ENCODE measurements around the gene CHI3L1. TPM values are rescaled to one million over a fixed set of nuclear protein-coding genes. Genes with fewer than 3 reads are reported as not detected.

CHI3L1 gene
- total RNA-seq, 1 experiment from 2014 or later = not detected

DNA sequence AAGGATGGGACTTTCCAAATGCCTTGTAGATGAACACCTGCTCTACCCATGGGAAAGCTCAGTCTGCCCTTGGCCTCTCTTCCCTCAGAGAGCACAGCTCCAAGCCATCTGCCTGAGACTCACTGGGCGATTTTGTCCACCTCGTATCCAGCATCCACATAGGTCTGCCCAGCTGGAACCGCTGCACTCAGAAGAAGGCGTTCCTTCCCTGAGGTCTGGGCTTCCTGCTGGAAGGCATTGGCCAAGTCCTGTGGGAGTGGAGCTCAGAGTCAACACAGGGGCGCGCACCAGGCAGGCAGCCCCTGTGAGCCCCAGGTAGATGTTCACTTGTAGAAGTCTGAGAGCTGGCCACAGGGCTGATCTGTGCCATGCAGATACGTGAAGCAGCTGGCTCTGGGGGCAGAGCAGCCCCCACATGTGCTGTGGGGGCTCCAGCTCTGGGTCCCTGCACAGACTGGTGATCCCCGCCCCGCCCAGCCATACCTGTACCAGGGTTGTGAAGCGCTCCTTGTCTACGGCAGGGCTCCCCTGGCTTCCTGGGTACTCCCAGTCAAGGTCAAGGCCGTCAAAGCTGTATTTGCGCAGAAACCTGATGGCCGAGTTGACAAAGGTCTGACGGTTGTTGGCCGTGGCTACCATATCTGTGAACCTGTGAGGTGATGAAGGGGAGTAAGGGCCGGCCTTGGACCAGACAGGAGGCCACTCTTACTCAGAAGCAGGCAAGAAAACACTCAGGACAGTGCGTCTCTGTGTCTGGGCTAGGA, 36.7 kb upstream of the CHI3L1 start:
- H3K27me3 ChIP-seq (replicated peaks; ENCODE audit: insufficient read depth, low read depth, low read length, poor library complexity) = peaks cover 7% of the 10 kb centered on the region
- ChIA-PET CTCF (interaction anchor here (0.5 kb wide), 1 partner anchor 167 kb away, joined by 4 read pairs; no protein-coding TSS in a partner anchor), POLR2A (ENCODE audit: low non-redundant PET) (no interaction called here)
- DNase-seq (ENCODE audit: low spot score) = no peak
- intact Hi-C loops (cut with micrococcal nuclease; ENCODE audit: unreplicated experiment) = no loop called here
- TF ChIP-seq, protein P1, sequence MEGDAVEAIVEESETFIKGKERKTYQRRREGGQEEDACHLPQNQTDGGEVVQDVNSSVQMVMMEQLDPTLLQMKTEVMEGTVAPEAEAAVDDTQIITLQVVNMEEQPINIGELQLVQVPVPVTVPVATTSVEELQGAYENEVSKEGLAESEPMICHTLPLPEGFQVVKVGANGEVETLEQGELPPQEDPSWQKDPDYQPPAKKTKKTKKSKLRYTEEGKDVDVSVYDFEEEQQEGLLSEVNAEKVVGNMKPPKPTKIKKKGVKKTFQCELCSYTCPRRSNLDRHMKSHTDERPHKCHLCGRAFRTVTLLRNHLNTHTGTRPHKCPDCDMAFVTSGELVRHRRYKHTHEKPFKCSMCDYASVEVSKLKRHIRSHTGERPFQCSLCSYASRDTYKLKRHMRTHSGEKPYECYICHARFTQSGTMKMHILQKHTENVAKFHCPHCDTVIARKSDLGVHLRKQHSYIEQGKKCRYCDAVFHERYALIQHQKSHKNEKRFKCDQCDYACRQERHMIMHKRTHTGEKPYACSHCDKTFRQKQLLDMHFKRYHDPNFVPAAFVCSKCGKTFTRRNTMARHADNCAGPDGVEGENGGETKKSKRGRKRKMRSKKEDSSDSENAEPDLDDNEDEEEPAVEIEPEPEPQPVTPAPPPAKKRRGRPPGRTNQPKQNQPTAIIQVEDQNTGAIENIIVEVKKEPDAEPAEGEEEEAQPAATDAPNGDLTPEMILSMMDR (conservative IDR thresholded peaks at IDR 0.05; ENCODE audit: low read depth, low read length) = no peak
- TF ChIP-seq EZH2 (IDR thresholded peaks at IDR 0.05; ENCODE audit: borderline replicate concordance, low read depth, low read length, poor library complexity, severe bottlenecking) = no peak
- H3K9me3 ChIP-seq (ENCODE audit: low read depth, low read length, poor library complexity, severe bottlenecking) = no peaks in the 10 kb centered on the region
- H3K4me3 ChIP-seq (ENCODE audit: low read depth, low read length, poor library complexity, severe bottlenecking) = no peak overlapping the region
- no TSS peak for BruUV-seq (replicated peaks)
- no peaks in the 10 kb centered on the region for H3K36me3 ChIP-seq (ENCODE audit: insufficient read depth, low read length, poor library complexity, severe bottlenecking)
- no peak overlapping the region for H3K27ac ChIP-seq (ENCODE audit: low read depth, low read length, poor library complexity, severe bottlenecking)
- H3K4me1 ChIP-seq (ENCODE audit: insufficient read depth, low read length, poor library complexity, severe bottlenecking) = no peaks in the 10 kb centered on the region

DNA sequence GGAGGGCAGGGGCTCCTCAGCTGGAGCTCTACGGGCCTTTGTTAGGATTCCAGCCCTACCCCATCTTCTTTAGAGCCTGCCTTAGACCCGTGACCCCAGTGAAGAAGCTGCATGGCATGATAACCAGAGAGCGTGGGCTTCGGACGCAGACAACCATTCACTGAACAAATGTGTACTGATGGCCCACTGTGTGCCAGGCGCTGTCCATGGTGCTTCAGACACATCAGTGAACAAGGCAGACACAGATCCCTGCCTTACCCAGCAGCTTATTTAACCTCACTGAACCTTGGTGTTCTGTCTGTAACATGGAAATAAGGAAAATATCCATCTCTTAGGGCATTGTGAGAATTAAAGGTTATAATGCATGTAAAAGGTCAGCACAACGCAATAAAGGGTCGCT, 33.4 kb upstream of the CHI3L1 start:
- ChIA-PET POLR2A (ENCODE audit: low non-redundant PET) (no interaction called here), CTCF (no interaction called here)
- Histone ChIP-seq H3K9me3 (ENCODE audit: low read depth, low read length, poor library complexity, severe bottlenecking) (no peaks in the 10 kb centered on the region), H3K4me1 (ENCODE audit: insufficient read depth, low read length, poor library complexity, severe bottlenecking) (no peaks in the 10 kb centered on the region), H3K4me3 (ENCODE audit: low read depth, low read length, poor library complexity, severe bottlenecking) (no peak overlapping the region), H3K27ac (ENCODE audit: low read depth, low read length, poor library complexity, severe bottlenecking) (no peak overlapping the region), H3K36me3 (ENCODE audit: insufficient read depth, low read length, poor library complexity, severe bottlenecking) (no peaks in the 10 kb centered on the region), H3K27me3 (replicated peaks; ENCODE audit: insufficient read depth, low read depth, low read length, poor library complexity) (peaks cover 7% of the 10 kb centered on the region)
- no TSS peak for BruUV-seq (replicated peaks)
- intact Hi-C loops (cut with micrococcal nuclease; ENCODE audit: unreplicated experiment) = no loop called here
- no peak for DNase-seq (ENCODE audit: low spot score)
- TF ChIP-seq EZH2 (IDR thresholded peaks at IDR 0.05; ENCODE audit: borderline replicate concordance, low read depth, low read length, poor library complexity, severe bottlenecking) = no peak
- TF ChIP-seq, protein P1 (conservative IDR thresholded peaks at IDR 0.05; ENCODE audit: low read depth, low read length) = no peak

DNA sequence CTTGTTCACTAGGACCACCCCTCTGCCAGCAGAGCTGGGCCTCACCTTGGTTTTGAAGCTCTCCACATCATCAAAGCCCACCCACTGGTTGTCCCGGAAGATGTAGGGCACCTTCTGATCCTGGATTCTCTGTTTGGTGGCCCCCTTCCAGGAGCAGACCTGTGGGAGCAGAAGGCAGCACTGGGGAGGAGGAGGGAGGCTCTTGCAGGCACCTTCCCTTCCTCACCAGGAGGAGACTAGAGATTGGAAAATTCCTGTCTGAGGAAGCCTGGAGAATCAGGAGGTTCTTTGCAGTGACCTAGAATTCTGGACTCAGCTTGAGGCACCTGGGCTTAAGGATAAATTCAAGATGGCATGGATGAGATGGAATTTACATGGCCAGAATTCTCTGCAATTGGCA, 32.7 kb upstream of the CHI3L1 start:
- TF ChIP-seq, protein P1 (conservative IDR thresholded peaks at IDR 0.05; ENCODE audit: low read depth, low read length) = no peak
- TF ChIP-seq EZH2 (IDR thresholded peaks at IDR 0.05; ENCODE audit: borderline replicate concordance, low read depth, low read length, poor library complexity, severe bottlenecking) = no peak
- Histone ChIP-seq H3K9me3 (ENCODE audit: low read depth, low read length, poor library complexity, severe bottlenecking) (no peaks in the 10 kb centered on the region), H3K4me1 (ENCODE audit: insufficient read depth, low read length, poor library complexity, severe bottlenecking) (no peaks in the 10 kb centered on the region), H3K4me3 (ENCODE audit: low read depth, low read length, poor library complexity, severe bottlenecking) (no peak overlapping the region), H3K27ac (ENCODE audit: low read depth, low read length, poor library complexity, severe bottlenecking) (no peak overlapping the region), H3K36me3 (ENCODE audit: insufficient read depth, low read length, poor library complexity, severe bottlenecking) (no peaks in the 10 kb centered on the region), H3K27me3 (replicated peaks; ENCODE audit: insufficient read depth, low read depth, low read length, poor library complexity) (peaks cover 4% of the 10 kb centered on the region)
- CTCF ChIA-PET = interaction anchor here (0.6 to 1.1 kb wide), 2 partner anchors 23 to 49 kb away, joined by 3 read pairs; no protein-coding TSS in a partner anchor
- intact Hi-C loops (cut with micrococcal nuclease; ENCODE audit: unreplicated experiment) = no loop called here
- no peak for DNase-seq (ENCODE audit: low spot score)
- BruUV-seq (replicated peaks) = no TSS peak
- POLR2A ChIA-PET (ENCODE audit: low non-redundant PET) = no interaction called here
